Fibroblast of peridontal ligament (primary cell): ENCODE data around the gene UBE2S.

ENCODE experiments used
- DNase-seq: peaks from one replicate; pipeline ENCODE4 v3.0.0-alpha.2; 2010; ENCODE audit errors: extremely low read depth

The UBE2S gene

DNA sequence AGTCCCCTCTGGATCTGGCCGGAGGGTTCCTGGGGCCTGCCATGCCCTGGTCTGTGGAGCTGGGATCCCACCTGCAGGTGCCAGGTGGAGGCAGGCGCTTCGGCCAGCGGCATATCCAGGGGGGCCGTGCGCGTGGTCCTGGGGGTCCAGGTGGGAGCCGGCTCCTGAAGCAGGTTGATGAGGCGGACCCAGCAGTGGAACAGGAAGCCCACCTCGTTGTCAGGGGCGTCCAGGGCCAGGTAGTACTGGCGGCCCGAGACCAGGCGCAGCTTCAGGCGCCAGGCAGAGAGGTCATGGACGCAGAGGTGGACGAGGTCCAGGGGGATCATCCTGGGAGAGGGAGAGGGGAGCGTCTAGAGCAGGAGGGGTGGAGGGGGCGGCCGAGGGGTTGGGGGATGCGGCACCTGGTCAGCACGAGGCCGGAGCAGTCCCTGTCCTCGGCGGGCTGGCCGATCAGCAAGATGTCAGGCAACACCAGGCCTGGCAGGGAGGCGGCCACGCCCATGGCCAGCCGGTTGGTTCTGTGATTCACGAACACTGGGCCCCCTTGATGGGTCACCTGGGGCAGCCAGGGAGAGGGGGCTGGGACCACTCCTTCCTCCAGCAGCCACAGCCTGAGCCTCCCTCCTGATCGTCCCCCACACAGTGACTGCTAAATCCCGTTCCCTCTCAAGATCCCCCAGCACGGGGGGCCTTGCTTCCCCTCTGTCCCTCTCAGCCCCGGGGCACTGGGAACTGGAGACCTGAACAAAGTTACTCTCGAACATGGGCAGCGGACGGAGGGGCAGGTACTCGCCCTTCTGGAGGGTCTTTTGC lies 45.2 kb downstream of the UBE2S start:
- DNase-seq = no peak

- DNase-seq = no peak
Observed at GRCh38 chr19:55360902-55361301, 46.7 kb downstream of the UBE2S start.

- no peak for DNase-seq
Observed at GRCh38 chr19:55358943-55359908, 48.4 kb downstream of the UBE2S start.

DNA sequence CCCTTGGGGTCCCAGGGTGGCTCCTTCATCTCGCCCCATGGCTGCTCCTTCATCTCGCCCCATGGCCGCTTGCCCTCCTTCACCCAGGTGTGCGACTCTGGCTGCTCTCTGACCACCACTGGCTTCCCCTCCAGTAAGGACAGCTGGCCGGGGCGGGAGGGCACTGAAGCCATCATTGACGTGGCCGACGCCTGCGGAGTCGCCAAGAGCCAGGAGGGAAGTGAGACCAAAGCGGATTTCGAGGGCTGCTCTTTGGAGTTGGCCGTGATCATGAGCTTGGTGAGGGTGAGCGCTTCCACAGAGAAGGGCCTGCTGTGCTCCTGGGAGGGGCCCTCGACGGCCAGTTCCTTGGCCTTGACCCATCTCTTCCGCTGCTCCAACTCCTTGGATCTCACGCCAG lies 49.1 kb downstream of the UBE2S start:
- no peak for DNase-seq

GRCh38 chr19:55355213-55355821 lies 52.3 kb downstream of the UBE2S start:
- DNase-seq = no peak

DNA sequence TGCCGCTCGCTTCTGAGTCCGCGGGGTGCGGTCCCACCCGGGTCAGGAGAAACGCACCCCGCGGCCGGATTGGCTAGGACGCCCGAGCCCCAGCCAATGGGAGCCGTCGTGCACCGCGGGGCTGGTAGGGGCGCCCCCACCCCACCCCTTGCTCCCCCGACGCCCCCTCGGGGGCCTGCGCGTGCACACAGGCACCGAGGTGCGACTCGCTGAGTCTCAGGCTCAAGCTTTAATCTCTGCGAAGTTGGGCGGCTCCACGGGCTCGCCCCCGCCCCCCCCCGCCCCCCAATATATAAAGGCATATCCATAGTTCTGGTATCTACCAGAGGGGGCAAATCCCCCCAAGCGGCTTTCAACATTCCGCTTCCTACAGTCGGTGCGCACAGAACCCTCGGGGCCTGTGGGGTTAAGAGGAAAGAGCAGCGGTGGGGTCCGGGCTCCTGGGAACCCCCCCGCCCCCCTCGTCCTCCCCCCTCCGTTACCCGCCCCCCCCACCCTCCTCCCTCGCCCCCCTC lies 52.8 kb downstream of the UBE2S start, which contains the start of gene COX6B2:
Gene COX6B2, minus strand, starts transcription at position 22 of the 515 bp plus-strand sequence. CDS start 198 bp downstream, outside the sequence.
- no peak for DNase-seq

DNA sequence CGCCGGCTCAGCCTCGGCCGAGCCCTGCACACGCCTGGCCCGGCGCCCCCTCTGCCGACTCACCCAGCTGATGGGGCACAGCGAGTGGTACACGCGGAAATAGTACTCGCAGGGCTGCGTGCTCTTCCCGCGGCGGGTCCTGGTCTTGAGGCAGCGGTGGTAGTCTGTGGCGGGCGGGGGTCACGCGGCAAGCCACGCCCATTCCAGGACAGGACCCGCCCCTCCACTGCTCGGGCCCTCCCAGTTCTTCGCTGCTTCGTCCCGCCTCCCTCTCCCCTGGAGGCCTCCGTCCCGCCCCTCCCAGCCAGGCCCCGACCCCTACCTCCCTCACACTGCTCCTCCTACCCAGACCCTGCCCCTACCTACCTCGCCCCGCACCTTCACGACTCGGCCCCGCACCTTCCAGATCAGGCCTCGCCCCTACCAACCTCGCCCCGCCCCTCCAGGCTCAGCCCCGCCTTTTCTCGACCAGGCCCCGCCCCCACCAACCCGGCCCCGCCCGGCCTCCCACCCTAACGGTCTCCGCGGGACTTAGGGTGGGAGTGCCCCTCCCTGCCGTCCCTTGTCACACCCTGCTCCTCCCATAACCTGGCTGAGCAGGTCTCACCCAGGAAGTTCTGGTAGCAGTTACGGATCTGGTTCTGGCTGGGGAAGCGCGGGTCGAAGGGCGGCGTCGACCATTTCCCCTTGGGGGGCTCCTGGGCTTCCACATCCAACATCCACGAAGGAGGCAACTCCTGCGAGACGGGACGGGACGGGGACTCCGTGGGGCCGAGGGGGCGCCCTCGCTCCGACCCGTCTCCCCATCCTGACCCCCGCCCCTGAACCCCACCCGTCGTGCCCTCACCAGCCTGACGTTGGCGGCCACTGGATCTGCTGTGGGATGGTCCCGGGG lies 53.5 kb downstream of the UBE2S start:
- DNase-seq = peak; percentile 18

DNA sequence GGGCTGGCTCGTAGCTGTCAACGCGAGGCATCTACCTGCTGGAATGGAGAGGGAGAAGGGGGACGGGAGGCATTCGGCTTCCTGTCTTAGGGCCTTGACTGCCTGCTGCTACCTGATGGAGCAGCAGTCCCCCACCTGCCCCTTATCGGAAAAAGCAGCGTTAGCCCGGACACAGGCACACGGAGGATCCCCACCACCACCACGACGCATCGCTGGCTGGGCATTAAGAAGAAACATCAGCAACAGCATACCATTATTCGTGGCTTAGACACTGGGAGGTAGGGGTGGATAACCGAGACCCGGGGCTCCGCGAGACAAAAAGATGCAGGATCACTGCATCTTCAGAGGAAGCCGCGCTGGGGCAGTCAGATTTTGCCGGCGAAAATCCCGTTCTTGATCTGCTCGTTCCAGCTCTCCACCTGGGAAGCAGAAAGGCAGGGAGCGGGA lies 54.2 kb downstream of the UBE2S start:
- no peak for DNase-seq

DNA sequence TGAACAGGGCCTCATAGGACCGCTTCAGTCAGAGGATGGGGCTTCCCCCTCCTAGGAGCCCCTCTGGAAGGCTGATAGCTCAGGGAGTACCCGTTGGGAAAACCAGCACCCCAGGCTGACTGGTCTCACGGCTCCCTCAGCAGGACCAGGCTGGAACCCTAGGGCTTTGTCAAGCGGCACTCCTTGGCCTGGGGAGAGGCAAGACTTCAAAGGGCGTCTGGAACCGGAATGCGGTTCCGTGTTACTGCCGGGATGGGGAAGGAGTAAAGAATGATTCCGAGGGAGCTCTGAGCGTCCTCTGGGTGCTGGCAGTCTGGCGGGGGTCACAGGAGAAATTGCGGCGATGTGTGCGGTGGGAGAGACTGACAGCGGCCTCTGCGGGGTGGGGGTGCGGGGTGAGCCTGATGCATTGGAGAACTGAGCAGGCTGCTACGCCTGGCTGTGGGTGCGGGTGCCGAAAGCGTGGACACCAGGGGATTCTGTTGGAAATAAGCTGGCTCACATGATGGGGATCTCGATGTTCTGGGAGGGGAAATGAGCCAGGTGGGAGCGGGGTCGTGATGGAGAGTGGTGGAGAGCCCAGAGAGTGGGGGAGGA lies 54.9 kb downstream of the UBE2S start:
- DNase-seq = no peak

GRCh38 chr19:55352040-55352439 lies 55.5 kb downstream of the UBE2S start:
- no peak for DNase-seq

- no peak for DNase-seq
Observed at GRCh38 chr19:55350620-55351315, 56.8 kb downstream of the UBE2S start.
